Measurements from ENCODE around the gene E4F1. TPM values are rescaled to one million over a fixed set of nuclear protein-coding genes. Genes with fewer than 3 reads are reported as not detected.

Gene E4F1
- total and polyA plus RNA-seq, 4 donors: 12.9 to 75.7 (median 19.4) TPM

GRCh38 chr16:2276368-2277195 lies 53.2 kb downstream of the E4F1 start:
- no peaks in the 10 kb centered on the region for H3K4me1 ChIP-seq (ENCODE audit: control insufficient read depth in 1 of 2, insufficient read depth in 2 of 2, low read length in 2 of 2)
- ATAC-seq (ENCODE audit: low FRiP score): no peak
- intact Hi-C loops (cut with DNase I): no loop called here
- H3K36me3 ChIP-seq (ENCODE audit: control insufficient read depth in 1 of 2, insufficient read depth in 2 of 2, low read length in 1 of 2): no peaks in the 10 kb centered on the region
- H3K4me3 ChIP-seq (ENCODE audit: low read length in 2 of 2): no peak overlapping the region
- no peak overlapping the region for H3K27ac ChIP-seq (ENCODE audit: low read depth in 1 of 2, low read length in 2 of 2)
- no peaks in the 10 kb centered on the region for H3K27me3 ChIP-seq (ENCODE audit: control insufficient read depth in 1 of 2, insufficient read depth in 2 of 2, low read length in 1 of 2)
- no peak for DNase-seq
- H3K9me3 ChIP-seq (ENCODE audit: control insufficient read depth, low read length): no peaks in the 10 kb centered on the region
- 79 to 83% methylated on average over 26 of the region's 26 CpGs for WGBS, 2 donors

GRCh38 chr16:2277466-2278271 lies 54.3 kb downstream of the E4F1 start:
- WGBS, 2 donors: 90 to 92% methylated on average over 25 of the region's 25 CpGs
- Histone ChIP-seq H3K27me3 (ENCODE audit: control insufficient read depth in 1 of 2, insufficient read depth in 2 of 2, low read length in 1 of 2) (no peaks in the 10 kb centered on the region), H3K4me1 (ENCODE audit: control insufficient read depth in 1 of 2, insufficient read depth in 2 of 2, low read length in 2 of 2) (no peaks in the 10 kb centered on the region), H3K27ac (ENCODE audit: low read depth in 1 of 2, low read length in 2 of 2) (no peak overlapping the region), H3K9me3 (ENCODE audit: control insufficient read depth, low read length) (no peaks in the 10 kb centered on the region), H3K36me3 (ENCODE audit: control insufficient read depth in 1 of 2, insufficient read depth in 2 of 2, low read length in 1 of 2) (no peaks in the 10 kb centered on the region), H3K4me3 (ENCODE audit: low read length in 2 of 2) (no peak overlapping the region)
- ATAC-seq (ENCODE audit: low FRiP score) (no peak), DNase-seq (no peak)
- intact Hi-C loops (cut with DNase I): no loop called here

- Histone ChIP-seq H3K27me3 (ENCODE audit: control insufficient read depth in 1 of 2, insufficient read depth in 2 of 2, low read length in 1 of 2) (no peaks in the 10 kb centered on the region), H3K9me3 (ENCODE audit: control insufficient read depth, low read length) (no peaks in the 10 kb centered on the region), H3K4me3 (ENCODE audit: low read length in 2 of 2) (no peak overlapping the region), H3K36me3 (ENCODE audit: control insufficient read depth in 1 of 2, insufficient read depth in 2 of 2, low read length in 1 of 2) (no peaks in the 10 kb centered on the region), H3K4me1 (ENCODE audit: control insufficient read depth in 1 of 2, insufficient read depth in 2 of 2, low read length in 2 of 2) (no peaks in the 10 kb centered on the region), H3K27ac (ENCODE audit: low read depth in 1 of 2, low read length in 2 of 2) (no peak overlapping the region)
- intact Hi-C loops (cut with DNase I): no loop called here
- no peak for ATAC-seq (ENCODE audit: low FRiP score)
- no peak for DNase-seq
- 80 to 85% methylated on average over 14 of the region's 14 CpGs for WGBS, 2 donors
Observed at GRCh38 chr16:2278272-2278608, 54.8 kb downstream of the E4F1 start.

DNA sequence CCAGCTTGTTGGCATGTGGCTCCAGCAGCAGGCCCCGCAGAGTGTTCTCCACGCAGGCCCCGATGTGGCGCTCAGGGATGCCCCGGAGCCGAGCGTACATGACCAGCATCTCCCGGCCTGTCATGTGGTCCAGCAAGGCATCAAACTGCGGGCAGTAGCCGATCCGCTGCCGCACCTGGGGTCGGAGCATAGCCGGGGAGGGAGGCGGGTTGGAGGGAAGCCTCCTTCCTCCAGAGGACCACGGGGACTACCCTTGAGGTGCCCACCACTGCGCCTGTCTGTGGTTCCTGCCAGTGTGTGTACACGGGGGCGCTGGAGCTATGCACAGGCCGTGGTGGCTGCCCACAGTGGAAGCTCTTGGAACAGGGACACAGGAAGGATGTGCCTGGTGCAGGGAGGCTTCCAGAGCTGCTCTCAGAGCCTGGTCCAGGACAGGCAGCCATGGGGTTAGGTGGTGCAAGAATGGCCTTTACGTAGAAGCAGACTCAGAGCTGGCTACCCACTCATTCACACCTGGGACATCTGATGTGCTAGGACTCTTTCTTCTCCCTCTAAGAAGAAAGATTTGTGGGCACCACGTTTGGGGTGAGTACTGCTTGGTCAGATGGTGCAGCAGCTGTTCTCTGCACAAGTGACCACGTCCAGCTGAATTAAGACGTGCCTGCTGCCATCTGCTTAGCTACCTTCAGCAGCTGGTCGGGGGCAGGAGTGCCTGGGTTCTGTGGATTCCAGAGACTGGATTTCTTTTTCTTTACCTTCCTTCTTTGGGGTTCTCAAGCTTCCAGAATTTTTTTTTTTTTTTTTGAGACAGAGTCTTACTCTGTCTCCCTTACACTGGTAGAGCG lies 55.8 kb downstream of the E4F1 start:
- no peak overlapping the region for H3K27ac ChIP-seq (ENCODE audit: low read depth in 1 of 2, low read length in 2 of 2)
- DNase-seq (no peak), ATAC-seq (ENCODE audit: low FRiP score) (no peak)
- no peaks in the 10 kb centered on the region for H3K4me1 ChIP-seq (ENCODE audit: control insufficient read depth in 1 of 2, insufficient read depth in 2 of 2, low read length in 2 of 2)
- no peaks in the 10 kb centered on the region for H3K36me3 ChIP-seq (ENCODE audit: control insufficient read depth in 1 of 2, insufficient read depth in 2 of 2, low read length in 1 of 2)
- intact Hi-C loops (cut with DNase I): no loop called here
- H3K27me3 ChIP-seq (ENCODE audit: control insufficient read depth in 1 of 2, insufficient read depth in 2 of 2, low read length in 1 of 2): no peaks in the 10 kb centered on the region
- 87 to 88% methylated on average over 26 of the region's 26 CpGs for WGBS, 2 donors
- no peak overlapping the region for H3K4me3 ChIP-seq (ENCODE audit: low read length in 2 of 2)
- H3K9me3 ChIP-seq (ENCODE audit: control insufficient read depth, low read length): no peaks in the 10 kb centered on the region

DNA sequence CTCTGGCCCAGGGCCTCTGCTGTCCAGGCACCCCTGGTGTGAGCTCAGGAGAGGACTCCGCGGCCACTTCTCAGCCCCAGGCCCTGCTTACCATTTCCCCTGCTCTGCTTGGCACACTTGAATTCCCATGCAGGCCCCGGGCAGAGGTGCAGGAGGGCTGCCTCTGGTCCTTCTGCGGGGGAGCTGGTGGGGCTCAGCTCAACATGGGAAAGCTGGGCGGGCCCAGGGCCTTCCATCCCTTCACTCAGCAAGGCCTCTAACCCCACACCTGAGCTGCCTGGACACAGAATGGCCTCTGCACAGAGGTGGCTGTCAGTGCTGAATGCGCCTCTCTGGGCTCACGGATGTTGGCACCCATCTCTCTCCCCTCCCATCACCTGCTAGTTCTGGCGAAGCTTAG lies 57.1 kb downstream of the E4F1 start:
- no peak overlapping the region for H3K27ac ChIP-seq (ENCODE audit: low read depth in 1 of 2, low read length in 2 of 2)
- no peaks in the 10 kb centered on the region for H3K27me3 ChIP-seq (ENCODE audit: control insufficient read depth in 1 of 2, insufficient read depth in 2 of 2, low read length in 1 of 2)
- intact Hi-C loops (cut with DNase I): no loop called here
- H3K4me1 ChIP-seq (ENCODE audit: control insufficient read depth in 1 of 2, insufficient read depth in 2 of 2, low read length in 2 of 2): no peaks in the 10 kb centered on the region
- WGBS, 2 donors: 86 to 91% methylated on average over 8 of the region's 8 CpGs
- no peaks in the 10 kb centered on the region for H3K9me3 ChIP-seq (ENCODE audit: control insufficient read depth, low read length)
- ATAC-seq (ENCODE audit: low FRiP score) (no peak), DNase-seq (peak in 1 of 2 donors; percentile 40)
- H3K36me3 ChIP-seq (ENCODE audit: control insufficient read depth in 1 of 2, insufficient read depth in 2 of 2, low read length in 1 of 2): peaks cover 0 to 4% of the 10 kb centered on the region in 2 donors
- no peak overlapping the region for H3K4me3 ChIP-seq (ENCODE audit: low read length in 2 of 2)

DNA sequence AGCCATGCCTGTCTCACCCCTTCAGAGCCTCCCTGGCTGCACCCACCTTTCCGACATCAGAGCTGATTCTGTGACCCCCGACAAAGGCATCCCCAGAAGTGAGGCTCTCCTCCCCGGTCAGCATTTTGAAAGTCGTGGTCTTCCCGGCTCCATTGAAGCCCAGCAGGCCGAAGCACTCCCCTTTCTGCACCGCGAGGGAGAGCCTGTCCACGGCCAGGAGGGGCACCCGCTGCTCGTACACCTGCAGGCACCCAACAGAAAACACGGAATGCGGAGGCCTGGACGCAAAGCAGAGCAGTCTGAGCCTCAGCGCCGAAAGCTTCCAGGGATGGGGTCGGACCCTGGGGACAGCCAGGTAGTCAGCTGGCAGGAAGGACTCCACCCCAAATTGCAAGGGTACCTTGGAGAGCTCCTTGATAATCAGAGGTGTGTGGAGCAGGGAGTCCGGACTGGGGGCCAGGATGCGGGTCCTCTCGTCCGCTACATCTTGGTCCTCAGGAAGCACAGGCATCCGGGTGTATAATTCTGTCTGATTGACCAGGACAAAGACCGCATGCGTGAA lies 57.7 kb downstream of the E4F1 start:
- peaks cover 0 to 4% of the 10 kb centered on the region in 2 donors for H3K36me3 ChIP-seq (ENCODE audit: control insufficient read depth in 1 of 2, insufficient read depth in 2 of 2, low read length in 1 of 2)
- DNase-seq (peak in 1 of 2 donors; percentile 35), ATAC-seq (ENCODE audit: low FRiP score) (no peak)
- no peaks in the 10 kb centered on the region for H3K27me3 ChIP-seq (ENCODE audit: control insufficient read depth in 1 of 2, insufficient read depth in 2 of 2, low read length in 1 of 2)
- 83 to 84% methylated on average over 24 of the region's 24 CpGs for WGBS, 2 donors
- no peak overlapping the region for H3K27ac ChIP-seq (ENCODE audit: low read depth in 1 of 2, low read length in 2 of 2)
- no peaks in the 10 kb centered on the region for H3K4me1 ChIP-seq (ENCODE audit: control insufficient read depth in 1 of 2, insufficient read depth in 2 of 2, low read length in 2 of 2)
- no peak overlapping the region for H3K4me3 ChIP-seq (ENCODE audit: low read length in 2 of 2)
- intact Hi-C loops (cut with DNase I): no loop called here
- no peaks in the 10 kb centered on the region for H3K9me3 ChIP-seq (ENCODE audit: control insufficient read depth, low read length)

GRCh38 chr16:2282262-2282661 lies 58.9 kb downstream of the E4F1 start:
- Histone ChIP-seq H3K27me3 (ENCODE audit: control insufficient read depth in 1 of 2, insufficient read depth in 2 of 2, low read length in 1 of 2) (no peaks in the 10 kb centered on the region), H3K27ac (ENCODE audit: low read depth in 1 of 2, low read length in 2 of 2) (no peak overlapping the region), H3K9me3 (ENCODE audit: control insufficient read depth, low read length) (no peaks in the 10 kb centered on the region), H3K4me1 (ENCODE audit: control insufficient read depth in 1 of 2, insufficient read depth in 2 of 2, low read length in 2 of 2) (no peaks in the 10 kb centered on the region), H3K4me3 (ENCODE audit: low read length in 2 of 2) (no peak overlapping the region), H3K36me3 (ENCODE audit: control insufficient read depth in 1 of 2, insufficient read depth in 2 of 2, low read length in 1 of 2) (peaks cover 0 to 4% of the 10 kb centered on the region in 2 donors)
- DNase-seq (no peak), ATAC-seq (ENCODE audit: low FRiP score) (no peak)
- WGBS, 2 donors: 65 to 74% methylated on average over 5 of the region's 5 CpGs
- intact Hi-C loops (cut with DNase I): no loop called here

DNA sequence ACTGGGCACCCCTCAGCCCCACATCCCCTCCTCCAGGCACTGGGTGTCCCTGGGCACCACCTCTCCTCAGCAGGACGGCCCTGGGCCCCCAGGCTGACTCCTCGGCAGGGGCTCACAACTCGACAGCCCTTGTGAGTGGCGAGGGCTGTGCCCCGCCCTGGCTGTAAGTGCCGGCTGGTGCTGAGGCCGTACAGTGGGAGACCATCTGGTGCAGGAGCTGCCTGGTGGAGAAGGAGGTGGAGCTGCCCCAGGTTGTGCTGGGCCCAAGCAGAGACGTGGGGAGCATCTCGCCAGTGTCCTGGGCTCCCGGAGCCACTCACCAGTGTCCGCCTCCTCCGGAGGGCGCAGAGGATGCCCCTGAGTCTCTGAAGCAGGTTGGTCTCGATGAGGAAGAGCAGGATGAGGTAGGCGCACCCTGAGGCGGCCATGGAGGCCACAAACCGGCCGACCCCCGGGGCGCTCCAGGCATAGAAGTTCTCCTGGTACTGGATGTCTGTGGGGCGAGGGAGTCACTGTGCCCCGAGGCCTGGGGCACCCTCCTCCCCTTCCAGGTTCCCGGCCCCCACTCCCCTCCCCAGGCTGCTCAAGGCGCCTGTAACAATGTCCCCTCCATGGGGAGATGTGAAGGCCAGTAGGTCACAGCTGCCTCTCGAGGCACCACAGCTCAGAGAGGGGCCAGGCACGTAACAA lies 59.6 kb downstream of the E4F1 start:
- intact Hi-C loops (cut with DNase I): no loop called here
- Histone ChIP-seq H3K9me3 (ENCODE audit: control insufficient read depth, low read length) (no peaks in the 10 kb centered on the region), H3K4me3 (ENCODE audit: low read length in 2 of 2) (no peak overlapping the region), H3K27ac (ENCODE audit: low read depth in 1 of 2, low read length in 2 of 2) (no peak overlapping the region), H3K27me3 (ENCODE audit: control insufficient read depth in 1 of 2, insufficient read depth in 2 of 2, low read length in 1 of 2) (no peaks in the 10 kb centered on the region), H3K4me1 (ENCODE audit: control insufficient read depth in 1 of 2, insufficient read depth in 2 of 2, low read length in 2 of 2) (no peaks in the 10 kb centered on the region), H3K36me3 (ENCODE audit: control insufficient read depth in 1 of 2, insufficient read depth in 2 of 2, low read length in 1 of 2) (peaks cover 0 to 4% of the 10 kb centered on the region in 2 donors)
- DNase-seq (no peak), ATAC-seq (ENCODE audit: low FRiP score) (no peak)
- 85 to 87% methylated on average over 25 to 26 of the region's 26 CpGs for WGBS, 2 donors

All from aorta (tissue), 5 donors.